Measurements from ENCODE around the gene PTK7.

PTK7 gene

DNA sequence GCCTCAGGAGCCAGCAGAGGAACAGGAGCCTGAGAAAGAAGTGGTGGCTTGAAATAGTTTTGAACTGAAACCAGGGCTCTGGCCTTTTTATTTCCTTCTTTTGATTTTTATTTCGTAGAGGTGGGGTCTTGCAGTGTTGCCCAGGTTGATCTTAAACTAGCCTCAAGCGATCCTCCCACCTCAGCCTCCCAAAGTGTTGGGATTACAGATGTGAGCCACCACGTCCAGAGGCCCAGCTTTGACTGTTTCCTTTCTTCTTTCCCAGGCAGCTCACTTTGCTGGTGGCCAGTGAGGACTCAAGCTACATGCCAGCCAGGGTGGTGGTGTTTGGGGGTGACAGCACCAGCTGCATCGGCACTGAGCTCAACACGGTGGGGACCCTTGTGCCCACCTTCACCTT, 126.3 kb downstream of the PTK7 start:
- ATAC-seq, result no peak
- no peak for TF ChIP-seq SNAI2 (CRISPR knock-in tag; IDR thresholded peaks at IDR 0.05)

DNA sequence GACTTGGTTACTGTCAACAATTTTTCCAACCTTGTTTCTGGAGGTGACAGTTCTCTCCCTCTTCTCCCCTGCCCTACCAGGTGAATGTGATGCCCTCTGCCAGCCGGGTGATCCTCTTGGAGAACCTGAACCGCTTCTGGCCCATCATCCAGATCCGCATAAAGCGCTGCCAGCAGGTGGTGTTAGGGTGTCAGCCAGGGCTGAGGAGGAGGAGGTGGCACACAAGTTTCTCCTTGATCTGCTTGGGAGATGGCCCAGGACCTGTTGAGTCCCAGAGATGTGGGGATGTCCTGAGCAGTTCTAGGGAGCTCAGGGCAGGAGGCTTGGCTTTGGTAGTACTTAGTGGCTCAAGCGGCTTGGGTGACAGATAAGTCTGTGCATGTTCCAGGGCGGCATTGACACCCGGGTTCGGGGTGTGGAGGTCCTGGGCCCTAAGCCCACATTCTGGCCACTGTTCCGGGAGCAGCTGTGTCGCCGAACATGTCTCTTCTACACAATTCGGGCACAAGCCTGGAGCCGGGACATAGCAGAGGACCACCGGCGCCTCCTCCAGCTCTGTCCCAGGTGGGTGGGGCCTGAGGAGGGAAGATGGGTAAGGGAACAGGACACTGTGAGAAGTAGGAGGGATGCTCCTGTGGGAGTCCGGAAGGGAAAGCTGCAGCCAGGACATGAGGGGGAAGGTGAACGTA, 127.1 kb downstream of the PTK7 start:
- TF ChIP-seq ESRRG (CRISPR knock-in tag; IDR thresholded peaks at IDR 0.05), result no peak
- TF ChIP-seq ZNF70 (CRISPR knock-in tag; IDR thresholded peaks at IDR 0.05), result no peak
- ATAC-seq, result no peak

DNA sequence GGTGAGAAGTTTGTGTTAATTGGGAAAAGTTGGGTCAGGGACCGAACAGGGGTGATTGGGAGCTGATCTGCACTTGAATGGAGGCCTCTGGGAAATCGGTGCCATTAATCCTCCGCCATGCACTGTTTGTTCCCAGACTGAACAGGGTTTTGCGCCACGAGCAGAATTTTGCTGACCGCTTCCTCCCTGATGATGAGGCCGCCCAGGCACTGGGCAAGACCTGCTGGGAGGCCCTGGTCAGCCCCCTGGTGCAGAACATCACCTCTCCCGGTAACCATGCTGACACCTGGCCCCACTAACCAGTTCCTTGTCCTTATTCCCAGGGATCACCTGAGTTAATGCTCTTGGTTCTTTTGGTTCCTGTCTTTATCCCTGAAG, 127.6 kb downstream of the PTK7 start:
- ATAC-seq, result no peak
- TF ChIP-seq CSRNP3 (CRISPR knock-in tag; IDR thresholded peaks at IDR 0.05) (no peak), SNAI2 (CRISPR knock-in tag; IDR thresholded peaks at IDR 0.05) (no peak), RARB (CRISPR knock-in tag; IDR thresholded peaks at IDR 0.05) (no peak)

GRCh38 chr6:43204271-43205105, 128.4 kb downstream of the PTK7 start:
- no peak for ATAC-seq

DNA sequence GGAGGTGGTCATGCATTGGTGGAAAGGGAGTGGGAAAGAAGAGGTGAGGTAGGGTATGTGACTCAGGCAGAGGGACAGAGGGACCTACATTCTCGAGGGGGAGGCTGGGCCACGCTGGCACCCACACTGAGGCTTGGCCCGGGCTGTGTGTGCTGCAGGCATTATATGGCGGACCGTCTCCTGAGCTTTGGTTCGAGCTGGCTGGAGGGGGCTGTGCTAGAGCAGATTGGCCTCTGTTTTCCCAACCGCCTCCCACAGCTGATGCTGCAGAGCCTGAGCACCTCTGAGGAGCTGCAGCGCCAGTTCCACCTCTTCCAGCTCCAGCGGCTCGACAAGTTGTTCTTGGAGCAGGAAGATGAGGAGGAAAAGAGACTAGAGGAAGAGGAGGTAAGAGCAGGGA, 129.7 kb downstream of the PTK7 start:
- ATAC-seq, result no peak
- TF ChIP-seq, protein P1, sequence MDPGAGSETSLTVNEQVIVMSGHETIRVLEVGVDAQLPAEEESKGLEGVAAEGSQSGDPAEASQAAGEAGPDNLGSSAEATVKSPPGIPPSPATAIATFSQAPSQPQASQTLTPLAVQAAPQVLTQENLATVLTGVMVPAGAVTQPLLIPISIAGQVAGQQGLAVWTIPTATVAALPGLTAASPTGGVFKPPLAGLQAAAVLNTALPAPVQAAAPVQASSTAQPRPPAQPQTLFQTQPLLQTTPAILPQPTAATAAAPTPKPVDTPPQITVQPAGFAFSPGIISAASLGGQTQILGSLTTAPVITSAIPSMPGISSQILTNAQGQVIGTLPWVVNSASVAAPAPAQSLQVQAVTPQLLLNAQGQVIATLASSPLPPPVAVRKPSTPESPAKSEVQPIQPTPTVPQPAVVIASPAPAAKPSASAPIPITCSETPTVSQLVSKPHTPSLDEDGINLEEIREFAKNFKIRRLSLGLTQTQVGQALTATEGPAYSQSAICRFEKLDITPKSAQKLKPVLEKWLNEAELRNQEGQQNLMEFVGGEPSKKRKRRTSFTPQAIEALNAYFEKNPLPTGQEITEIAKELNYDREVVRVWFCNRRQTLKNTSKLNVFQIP (CRISPR knock-in tag; IDR thresholded peaks at IDR 0.05; ENCODE audit: borderline replicate concordance, low read depth), result no peak
- no peak for TF ChIP-seq CSDC2 (CRISPR knock-in tag; IDR thresholded peaks at IDR 0.05)
- TF ChIP-seq TOX (CRISPR knock-in tag; IDR thresholded peaks at IDR 0.05; ENCODE audit: borderline replicate concordance), result no peak
- no peak for TF ChIP-seq SNAI2 (CRISPR knock-in tag; IDR thresholded peaks at IDR 0.05)
- TF ChIP-seq ZFP30 (CRISPR knock-in tag; IDR thresholded peaks at IDR 0.05), result no peak
- TF ChIP-seq PPARA (CRISPR knock-in tag; IDR thresholded peaks at IDR 0.05; ENCODE audit: borderline replicate concordance), result no peak
- TF ChIP-seq TCF4 (CRISPR knock-in tag; IDR thresholded peaks at IDR 0.05; ENCODE audit: borderline replicate concordance), result no peak
- TF ChIP-seq ZNF70 (CRISPR knock-in tag; IDR thresholded peaks at IDR 0.05), result no peak
- TF ChIP-seq ZFP3 (CRISPR knock-in tag; IDR thresholded peaks at IDR 0.05), result no peak
- no peak for TF ChIP-seq RARB (CRISPR knock-in tag; IDR thresholded peaks at IDR 0.05)
- no peak for TF ChIP-seq ISL1 (CRISPR knock-in tag; IDR thresholded peaks at IDR 0.05)
- TF ChIP-seq CSRNP3 (CRISPR knock-in tag; IDR thresholded peaks at IDR 0.05), result no peak

More at GRCh38 chr6:43204271-43205105, 128.4 kb downstream of the PTK7 start:
- TF ChIP-seq, protein P2, sequence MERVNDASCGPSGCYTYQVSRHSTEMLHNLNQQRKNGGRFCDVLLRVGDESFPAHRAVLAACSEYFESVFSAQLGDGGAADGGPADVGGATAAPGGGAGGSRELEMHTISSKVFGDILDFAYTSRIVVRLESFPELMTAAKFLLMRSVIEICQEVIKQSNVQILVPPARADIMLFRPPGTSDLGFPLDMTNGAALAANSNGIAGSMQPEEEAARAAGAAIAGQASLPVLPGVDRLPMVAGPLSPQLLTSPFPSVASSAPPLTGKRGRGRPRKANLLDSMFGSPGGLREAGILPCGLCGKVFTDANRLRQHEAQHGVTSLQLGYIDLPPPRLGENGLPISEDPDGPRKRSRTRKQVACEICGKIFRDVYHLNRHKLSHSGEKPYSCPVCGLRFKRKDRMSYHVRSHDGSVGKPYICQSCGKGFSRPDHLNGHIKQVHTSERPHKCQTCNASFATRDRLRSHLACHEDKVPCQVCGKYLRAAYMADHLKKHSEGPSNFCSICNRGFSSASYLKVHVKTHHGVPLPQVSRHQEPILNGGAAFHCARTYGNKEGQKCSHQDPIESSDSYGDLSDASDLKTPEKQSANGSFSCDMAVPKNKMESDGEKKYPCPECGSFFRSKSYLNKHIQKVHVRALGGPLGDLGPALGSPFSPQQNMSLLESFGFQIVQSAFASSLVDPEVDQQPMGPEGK (CRISPR knock-in tag; IDR thresholded peaks at IDR 0.05; ENCODE audit: borderline replicate concordance), result no peak
- TF ChIP-seq ZFP3 (CRISPR knock-in tag; IDR thresholded peaks at IDR 0.05), result no peak
- no peak for TF ChIP-seq TCF4 (CRISPR knock-in tag; IDR thresholded peaks at IDR 0.05; ENCODE audit: borderline replicate concordance)
- TF ChIP-seq BACH2 (CRISPR knock-in tag; IDR thresholded peaks at IDR 0.05; ENCODE audit: borderline replicate concordance), result no peak
- no peak for TF ChIP-seq ZC3H10 (CRISPR knock-in tag; IDR thresholded peaks at IDR 0.05)
- TF ChIP-seq, protein P1 (CRISPR knock-in tag; IDR thresholded peaks at IDR 0.05; ENCODE audit: borderline replicate concordance, low read depth), result no peak
- no peak for TF ChIP-seq RARB (CRISPR knock-in tag; IDR thresholded peaks at IDR 0.05)
- TF ChIP-seq ZNF70 (CRISPR knock-in tag; IDR thresholded peaks at IDR 0.05), result no peak
- no peak for TF ChIP-seq ZFP30 (CRISPR knock-in tag; IDR thresholded peaks at IDR 0.05)
- no peak for TF ChIP-seq OSR1 (CRISPR knock-in tag; IDR thresholded peaks at IDR 0.05)
- no peak for TF ChIP-seq ISL1 (CRISPR knock-in tag; IDR thresholded peaks at IDR 0.05)
- no peak for TF ChIP-seq CREB5 (CRISPR knock-in tag; IDR thresholded peaks at IDR 0.05; ENCODE audit: low read depth)
- no peak for TF ChIP-seq ESRRG (CRISPR knock-in tag; IDR thresholded peaks at IDR 0.05)
- TF ChIP-seq ARNTL (CRISPR knock-in tag; IDR thresholded peaks at IDR 0.05; ENCODE audit: borderline replicate concordance, low read depth), result no peak
- TF ChIP-seq ZNF8 (CRISPR knock-in tag; IDR thresholded peaks at IDR 0.05), result no peak
- TF ChIP-seq GLIS3 (CRISPR knock-in tag; IDR thresholded peaks at IDR 0.05), result no peak

Measured in SK-N-SH treated with all-trans-retinoic acid at 6 μM for 48 hours (cell line).